Measurements from ENCODE around the gene POP4.

The POP4 gene

GRCh38 chr19:29664753-29665214 is 58.7 kb downstream of the POP4 start:
- peak overlapping the region; percentile 67 for H4K8ac ChIP-seq (ENCODE audit: low read length)
- peaks cover 59% of the 10 kb centered on the region for H3K4me1 ChIP-seq (ENCODE audit: control insufficient read depth, insufficient read depth, low read depth, low read length)
- H3K9ac ChIP-seq (ENCODE audit: low read length) = peak overlapping the region; percentile 56
- peak overlapping the region; percentile 76 to 90 for H3K4me3 ChIP-seq (ENCODE audit: insufficient read depth in 1 of 2, low read depth in 1 of 2, low read length in 2 of 2)
- DNase-seq = no peak
- H3K36me3 ChIP-seq (ENCODE audit: control insufficient read depth in 1 of 2, insufficient read depth in 2 of 2, low read depth in 1 of 2, low read length in 2 of 2) = peaks cover 8 to 18% of the 10 kb centered on the region in 2 experiments
- H2BK120ac ChIP-seq (ENCODE audit: low read depth, low read length) = no peak overlapping the region
- no peaks in the 10 kb centered on the region for H3K9me3 ChIP-seq (ENCODE audit: control insufficient read depth, low read length)
- H2AFZ ChIP-seq (ENCODE audit: low read depth, low read length) = no peak overlapping the region
- peak overlapping the region; percentile 42 to 61 for H2BK12ac ChIP-seq (ENCODE audit: low read length in 2 of 2)
- WGBS = 33% methylated on average over 21 of the region's 22 CpGs
- H2BK15ac ChIP-seq (ENCODE audit: low read depth, poor library complexity, severe bottlenecking) = peak overlapping the region; percentile 70
- H3K23ac ChIP-seq (ENCODE audit: low read length in 2 of 2) = no peak overlapping the region
- peaks cover 21% of the 10 kb centered on the region for H3K79me1 ChIP-seq (replicated peaks; ENCODE audit: low read length, poor library complexity, severe bottlenecking)
- H3K27ac ChIP-seq (ENCODE audit: low read length, poor library complexity, severe bottlenecking) = no peak overlapping the region
- peak overlapping the region in 1 of 2 experiments; percentile 86 for H3K18ac ChIP-seq (ENCODE audit: low read depth in 1 of 2, low read length in 2 of 2)
- no peaks in the 10 kb centered on the region for H3K27me3 ChIP-seq (ENCODE audit: control insufficient read depth in 1 of 2, insufficient read depth in 1 of 2, low read length in 2 of 2)
- peak overlapping the region in 1 of 2 experiments; percentile 55 for H3K4ac ChIP-seq (ENCODE audit: low read depth in 1 of 2, low read length in 2 of 2)
- H3K4me2 ChIP-seq (ENCODE audit: low read length, poor library complexity, severe bottlenecking) = peak overlapping the region; percentile 99
- no peak overlapping the region for H3K14ac ChIP-seq (ENCODE audit: low read length in 2 of 2)
- H2BK5ac ChIP-seq (ENCODE audit: low read depth, low read length, poor library complexity, severe bottlenecking) = no peak overlapping the region
- H2AK5ac ChIP-seq (ENCODE audit: low read length, severe bottlenecking) = no peak overlapping the region
- no peak overlapping the region for H4K91ac ChIP-seq (ENCODE audit: low read length)

GRCh38 chr19:29665215-29665825 is 59.2 kb downstream of the POP4 start, which contains the start of gene PLEKHF1:
TSS of gene PLEKHF1 (plus strand) at chr19:29665461. CDS start at chr19:29673840, 8,379 bp downstream.
- H3K36me3 ChIP-seq (ENCODE audit: control insufficient read depth in 1 of 2, insufficient read depth in 2 of 2, low read depth in 1 of 2, low read length in 2 of 2) = peaks cover 8 to 22% of the 10 kb centered on the region in 2 experiments
- H4K8ac ChIP-seq (ENCODE audit: low read length) = peak within 1 kb of the TSS; percentile 67
- H3K9ac ChIP-seq (ENCODE audit: low read length) = peak within 1 kb of the TSS; percentile 93
- H2AK5ac ChIP-seq (ENCODE audit: low read length, severe bottlenecking) = no peak within 1 kb of the TSS
- peak within 1 kb of the TSS; percentile 69 to 86 for H3K18ac ChIP-seq (ENCODE audit: low read depth in 1 of 2, low read length in 2 of 2)
- no peak within 1 kb of the TSS for H2BK5ac ChIP-seq (ENCODE audit: low read depth, low read length, poor library complexity, severe bottlenecking)
- H3K4me1 ChIP-seq (ENCODE audit: control insufficient read depth, insufficient read depth, low read depth, low read length) = peaks cover 59% of the 10 kb centered on the region
- H3K4me2 ChIP-seq (ENCODE audit: low read length, poor library complexity, severe bottlenecking) = peak within 1 kb of the TSS; percentile 99
- no peaks in the 10 kb centered on the region for H3K9me3 ChIP-seq (ENCODE audit: control insufficient read depth, low read length)
- peak; percentile 70 for DNase-seq
- peak within 1 kb of the TSS; percentile 76 to 90 for H3K4me3 ChIP-seq (ENCODE audit: insufficient read depth in 1 of 2, low read depth in 1 of 2, low read length in 2 of 2)
- no peak within 1 kb of the TSS for H2BK120ac ChIP-seq (ENCODE audit: low read depth, low read length)
- H3K79me1 ChIP-seq (replicated peaks; ENCODE audit: low read length, poor library complexity, severe bottlenecking) = peaks cover 21% of the 10 kb centered on the region
- H2BK12ac ChIP-seq (ENCODE audit: low read length in 2 of 2) = peak within 1 kb of the TSS; percentile 42 to 61
- peak within 1 kb of the TSS; percentile 60 for H3K27ac ChIP-seq (ENCODE audit: low read length, poor library complexity, severe bottlenecking)
- H2BK15ac ChIP-seq (ENCODE audit: low read depth, poor library complexity, severe bottlenecking) = peak within 1 kb of the TSS; percentile 71
- H2AFZ ChIP-seq (ENCODE audit: low read depth, low read length) = peak within 1 kb of the TSS; percentile 86
- peak within 1 kb of the TSS; percentile 27 to 68 for H3K4ac ChIP-seq (ENCODE audit: low read depth in 1 of 2, low read length in 2 of 2)
- no peak within 1 kb of the TSS for H4K91ac ChIP-seq (ENCODE audit: low read length)
- H3K27me3 ChIP-seq (ENCODE audit: control insufficient read depth in 1 of 2, insufficient read depth in 1 of 2, low read length in 2 of 2) = no peaks in the 10 kb centered on the region
- H3K14ac ChIP-seq (ENCODE audit: low read length in 2 of 2) = peak within 1 kb of the TSS in 1 of 2 experiments; percentile 73
- under 1% methylated on average over 53 of the region's 75 CpGs for WGBS
- H3K23ac ChIP-seq (ENCODE audit: low read length in 2 of 2) = peak within 1 kb of the TSS in 1 of 2 experiments; percentile 57

GRCh38 chr19:29665826-29666577 is 59.9 kb downstream of the POP4 start:
- Histone ChIP-seq H3K14ac (ENCODE audit: low read length in 2 of 2) (peak overlapping the region in 1 of 2 experiments; percentile 73), H2BK5ac (ENCODE audit: low read depth, low read length, poor library complexity, severe bottlenecking) (no peak overlapping the region), H3K23ac (ENCODE audit: low read length in 2 of 2) (peak overlapping the region in 1 of 2 experiments; percentile 9), H4K91ac (ENCODE audit: low read length) (no peak overlapping the region), H2AK5ac (ENCODE audit: low read length, severe bottlenecking) (no peak overlapping the region), H4K8ac (ENCODE audit: low read length) (peak overlapping the region; percentile 85), H3K9me3 (ENCODE audit: control insufficient read depth, low read length) (no peaks in the 10 kb centered on the region), H3K27ac (ENCODE audit: low read length, poor library complexity, severe bottlenecking) (peak overlapping the region; percentile 60), H2BK12ac (ENCODE audit: low read length in 2 of 2) (peak overlapping the region in 1 of 2 experiments; percentile 19), H3K4ac (ENCODE audit: low read depth in 1 of 2, low read length in 2 of 2) (peak overlapping the region; percentile 27 to 54), H3K36me3 (ENCODE audit: control insufficient read depth in 1 of 2, insufficient read depth in 2 of 2, low read depth in 1 of 2, low read length in 2 of 2) (peaks cover 8 to 24% of the 10 kb centered on the region in 2 experiments), H3K18ac (ENCODE audit: low read depth in 1 of 2, low read length in 2 of 2) (peak overlapping the region; percentile 69 to 80), H2BK120ac (ENCODE audit: low read depth, low read length) (no peak overlapping the region), H3K4me2 (ENCODE audit: low read length, poor library complexity, severe bottlenecking) (peak overlapping the region; percentile 99), H3K4me1 (ENCODE audit: control insufficient read depth, insufficient read depth, low read depth, low read length) (peaks cover 57% of the 10 kb centered on the region), H2BK15ac (ENCODE audit: low read depth, poor library complexity, severe bottlenecking) (no peak overlapping the region), H3K79me1 (replicated peaks; ENCODE audit: low read length, poor library complexity, severe bottlenecking) (peaks cover 21% of the 10 kb centered on the region), H2AFZ (ENCODE audit: low read depth, low read length) (peak overlapping the region; percentile 86), H3K9ac (ENCODE audit: low read length) (peak overlapping the region; percentile 93), H3K27me3 (ENCODE audit: control insufficient read depth in 1 of 2, insufficient read depth in 1 of 2, low read length in 2 of 2) (no peaks in the 10 kb centered on the region), H3K4me3 (ENCODE audit: insufficient read depth in 1 of 2, low read depth in 1 of 2, low read length in 2 of 2) (peak overlapping the region; percentile 76 to 90)
- WGBS = 1% methylated on average over 30 of the region's 30 CpGs
- peak; percentile 63 for DNase-seq
